CD4-positive, alpha-beta T cell (primary cell): ENCODE data around the gene GLP2R. TPM values are rescaled to one million over a fixed set of nuclear protein-coding genes. Genes with fewer than 3 reads are reported as not detected.

Source experiments
- ATAC-seq: fragments of 200-7000 bp; cut with Tn5 transposase; one replicate; pipeline ENCODE4 v1.10.0; 2022; ENCODE audit warnings: mild to moderate bottlenecking; ENCODE audit not compliant: poor library complexity
- CTCF ChIA-PET: fragments of 350-600 bp; sonication (Branson Sonifier 250); formaldehyde crosslinking; loops from one replicate; lab custom pipeline; 2021; ENCODE audit warnings: antibody characterized with exemption, inconsistent platforms; lab: Charles Lee
- POLR2A ChIA-PET: fragments of 350-600 bp; sonication (Branson Sonifier 250); formaldehyde crosslinking; loops from one replicate; lab custom pipeline; 2021; ENCODE audit warnings: antibody characterized with exemption, inconsistent platforms; lab: Charles Lee
- DNase-seq, 14 experiments: peaks; one replicate each; pipeline ENCODE4 v3.0.0-alpha.2; 2013 to 2020; ENCODE audit warnings: mixed read lengths in 2 of 14
- H3K27ac ChIP-seq, 2 donors: one replicate each; pipeline versions ENCODE4 v1.5.1 to v1.7.0; 2013; ENCODE audit warnings: low read length in 2 of 2, low read depth in 1 of 2, mild to moderate bottlenecking in 1 of 2
- H3K27me3 ChIP-seq, 2 experiments: 1 replicate in 1 of 2; 2 replicates in 1 of 2; pipeline versions ENCODE4 v1.6.1 to v1.7.0; 2013; ENCODE audit warnings: low read length in 2 of 2, control low read depth in 1 of 2, mild to moderate bottlenecking in 1 of 2, moderate library complexity in 1 of 2; ENCODE audit not compliant: insufficient read depth in 2 of 2, control insufficient read depth in 1 of 2
- H3K36me3 ChIP-seq: one replicate; pipeline ENCODE4 v1.6.1; 2013; ENCODE audit warnings: low read length, control low read depth; ENCODE audit not compliant: insufficient read depth
- H3K4me1 ChIP-seq: one replicate; pipeline ENCODE4 v1.6.1; 2013; ENCODE audit warnings: low read length, control low read depth; ENCODE audit not compliant: insufficient read depth
- H3K4me3 ChIP-seq: one replicate; pipeline ENCODE4 v1.5.1; 2013; ENCODE audit warnings: mild to moderate bottlenecking, low read length, moderate library complexity
- H3K9me3 ChIP-seq, 2 experiments: 1 replicate in 1 of 2; 2 replicates in 1 of 2; pipeline versions ENCODE4 v1.6.1 to v1.7.0; 2013; ENCODE audit warnings: low read length in 2 of 2, mild to moderate bottlenecking in 2 of 2, control low read depth in 1 of 2, moderate library complexity in 1 of 2; ENCODE audit not compliant: control insufficient read depth in 1 of 2, insufficient read depth in 1 of 2
- H3K27ac Mint-ChIP-seq: one replicate; pipeline ENCODE4 v1.8.0; 2020; ENCODE audit warnings: mixed read lengths
- H3K27me3 Mint-ChIP-seq: one replicate; pipeline ENCODE4 v1.8.0; 2021; ENCODE audit warnings: mixed read lengths
- H3K36me3 Mint-ChIP-seq: one replicate; pipeline ENCODE4 v1.8.0; 2021; ENCODE audit warnings: low read depth, mixed read lengths
- H3K4me1 Mint-ChIP-seq: one replicate; pipeline ENCODE4 v1.8.0; 2021; ENCODE audit warnings: low read depth, mixed read lengths
- H3K4me3 Mint-ChIP-seq: one replicate; pipeline ENCODE4 v1.8.0; 2020; ENCODE audit warnings: mild to moderate bottlenecking, mixed read lengths
- H3K9me3 Mint-ChIP-seq: one replicate; pipeline ENCODE4 v1.8.0; 2020; ENCODE audit warnings: mixed read lengths
- CTCF ChIP-seq: fragments of 200-600 bp; IDR thresholded peaks from one replicate; pipeline ENCODE4 v1.8.0; 2022; ENCODE audit warnings: antibody characterized with exemption, mild to moderate bottlenecking
- intact Hi-C, 2 experiments: fragments of 100-400 bp; cut with DNase I in 1 of 2; cut with micrococcal nuclease in 1 of 2; formaldehyde crosslinking; loops; one replicate each; pipeline versions ENCODE4 v1.15.1 to v1.9.0; 2023 to 2025; cut with DNase I, micrococcal nuclease
- total RNA-seq, 174 experiments: library from RNA in 2 of 174; stranded (reverse) in 2 of 174; gene quantifications; one replicate each; pipeline ENCODE4 v1.2.3 and lab custom pipeline; 2021 to 2026

Gene GLP2R
- total RNA-seq, 2 experiments from 2014 or later = not detected

- no peaks in the 10 kb centered on the region for H3K36me3 Mint-ChIP-seq
- Histone ChIP-seq H3K4me3 (no peak overlapping the region), H3K27me3 (no peaks in the 10 kb centered on the region), H3K36me3 (no peaks in the 10 kb centered on the region), H3K27ac (no peak overlapping the region), H3K4me1 (no peaks in the 10 kb centered on the region), H3K9me3 (peaks cover 5 to 6% of the 10 kb centered on the region in 2 experiments)
- peaks cover 33% of the 10 kb centered on the region for H3K27me3 Mint-ChIP-seq
- no peak for ATAC-seq
- ChIA-PET CTCF (no interaction called here), POLR2A (no interaction called here)
- H3K27ac Mint-ChIP-seq = no peak overlapping the region
- peaks cover 2% of the 10 kb centered on the region for H3K9me3 Mint-ChIP-seq
- no peak overlapping the region for H3K4me3 Mint-ChIP-seq
- no peak for TF ChIP-seq CTCF
- DNase-seq = no peak
- no peaks in the 10 kb centered on the region for H3K4me1 Mint-ChIP-seq
- intact Hi-C loops = no loop called here
These were observed 52.6 kb downstream of the GLP2R start for GRCh38 chr17:9878356-9878755.

- Mint-ChIP-seq H3K36me3 (no peaks in the 10 kb centered on the region), H3K27ac (no peak overlapping the region), H3K4me1 (no peaks in the 10 kb centered on the region), H3K27me3 (peaks cover 33% of the 10 kb centered on the region), H3K4me3 (no peak overlapping the region), H3K9me3 (peaks cover 2% of the 10 kb centered on the region)
- DNase-seq (no peak), ATAC-seq (no peak)
- Histone ChIP-seq H3K36me3 (no peaks in the 10 kb centered on the region), H3K27ac (no peak overlapping the region), H3K4me3 (no peak overlapping the region), H3K9me3 (peaks cover 6 to 10% of the 10 kb centered on the region in 2 experiments), H3K27me3 (no peaks in the 10 kb centered on the region), H3K4me1 (no peaks in the 10 kb centered on the region)
- TF ChIP-seq CTCF = no peak
- POLR2A ChIA-PET = no interaction called here
- intact Hi-C loops = no loop called here
- CTCF ChIA-PET = no interaction called here
These were observed 53.2 kb downstream of the GLP2R start for GRCh38 chr17:9878786-9879525.

- H3K27me3 Mint-ChIP-seq = peaks cover 23% of the 10 kb centered on the region
- no peaks in the 10 kb centered on the region for H3K36me3 Mint-ChIP-seq
- no peak for TF ChIP-seq CTCF
- H3K9me3 ChIP-seq = peaks cover 9 to 10% of the 10 kb centered on the region in 2 experiments
- no peaks in the 10 kb centered on the region for H3K4me1 Mint-ChIP-seq
- peaks cover 2% of the 10 kb centered on the region for H3K9me3 Mint-ChIP-seq
- POLR2A ChIA-PET = no interaction called here
- no peaks in the 10 kb centered on the region for H3K4me1 ChIP-seq
- no peaks in the 10 kb centered on the region for H3K27me3 ChIP-seq
- CTCF ChIA-PET = no interaction called here
- intact Hi-C loops = no loop called here
- ATAC-seq (no peak), DNase-seq (peak in 2 of 14 experiments; percentile 34 to 36)
- no peak overlapping the region for H3K27ac Mint-ChIP-seq
- H3K36me3 ChIP-seq = no peaks in the 10 kb centered on the region
- H3K4me3 Mint-ChIP-seq = no peak overlapping the region
- H3K27ac ChIP-seq = no peak overlapping the region
- H3K4me3 ChIP-seq = no peak overlapping the region
These were observed 54.9 kb downstream of the GLP2R start for GRCh38 chr17:9880582-9880999.
